Activated CD8-positive, alpha-beta T cell treated with anti-CD3 and anti-CD28 coated beads for 36 hours (primary cell): ENCODE results near the gene UIMC1. TPM values are rescaled to one million over a fixed set of nuclear protein-coding genes. Genes with fewer than 3 reads are reported as not detected.

ENCODE experiments used
- ATAC-seq: fragments of 200-7000 bp; cut with Tn5 transposase; one replicate; pipeline ENCODE4 v1.10.0; 2021; ENCODE audit warnings: mild to moderate bottlenecking, moderate library complexity
- CTCF ChIA-PET: fragments of 350-600 bp; sonication (Branson Sonifier 250); formaldehyde crosslinking; loops from one replicate; lab custom pipeline; 2021; ENCODE audit warnings: antibody characterized with exemption; lab: Charles Lee
- POLR2A ChIA-PET: fragments of 350-600 bp; sonication (Branson Sonifier 250); formaldehyde crosslinking; loops from one replicate; lab custom pipeline; 2021; ENCODE audit warnings: antibody characterized with exemption; lab: Charles Lee
- DNase-seq: peaks from one replicate; pipeline ENCODE4 v3.0.0-alpha.2; 2020
- H3K27ac Mint-ChIP-seq: one replicate; pipeline ENCODE4 v1.8.0; 2021; ENCODE audit warnings: mild to moderate bottlenecking, mixed read lengths
- H3K27me3 Mint-ChIP-seq: one replicate; pipeline ENCODE4 v1.8.0; 2021; ENCODE audit warnings: mixed read lengths
- H3K36me3 Mint-ChIP-seq: one replicate; pipeline ENCODE4 v1.8.0; 2021; ENCODE audit warnings: low read depth, mixed read lengths
- H3K4me1 Mint-ChIP-seq: one replicate; pipeline ENCODE4 v1.8.0; 2021; ENCODE audit warnings: low read depth, mixed read lengths
- H3K4me3 Mint-ChIP-seq: one replicate; pipeline ENCODE4 v1.8.0; 2021; ENCODE audit warnings: mild to moderate bottlenecking, moderate library complexity, mixed read lengths
- H3K9me3 Mint-ChIP-seq: one replicate; pipeline ENCODE4 v1.8.0; 2021; ENCODE audit warnings: mixed read lengths
- CTCF ChIP-seq: fragments of 200-600 bp; IDR thresholded peaks from one replicate; pipeline ENCODE4 v1.8.0; 2022; ENCODE audit warnings: antibody characterized with exemption, mild to moderate bottlenecking
- intact Hi-C: fragments of 100-400 bp; cut with micrococcal nuclease; formaldehyde crosslinking; loops from one replicate; pipeline ENCODE4 v1.10.0; 2022
- total RNA-seq, 2 experiments: library from RNA; stranded (reverse); gene quantifications; one replicate each; pipeline ENCODE4 v1.2.3, GENCODE V29; 2021

Gene UIMC1
- total RNA-seq, 2 experiments from 2014 or later = 54.1 to 57.0 TPM

- ATAC-seq (no peak), DNase-seq (no peak)
- Mint-ChIP-seq H3K9me3 (no peaks in the 10 kb centered on the region), H3K36me3 (peaks cover 32% of the 10 kb centered on the region), H3K27ac (peak overlapping the region; percentile 56), H3K27me3 (no peaks in the 10 kb centered on the region), H3K4me3 (peak overlapping the region; percentile 7), H3K4me1 (peaks cover 35% of the 10 kb centered on the region)
- no peak for TF ChIP-seq CTCF
- intact Hi-C loops = no loop called here
- POLR2A ChIA-PET = interaction anchor here (0.8 kb wide), 1 partner anchor 11 kb away, joined by 3 read pairs; no protein-coding TSS in a partner anchor
- CTCF ChIA-PET = interaction anchor here (1.1 kb wide), 1 partner anchor 89 kb away, joined by 3 read pairs; no protein-coding TSS in a partner anchor
Observed at GRCh38 chr5:177024559-177024958, 18.0 kb upstream of the UIMC1 start.

- POLR2A ChIA-PET = interaction anchor here (0.8 to 2.9 kb wide), 7 partner anchors 9 to 362 kb away, joined by 3 to 29 read pairs (median 3); partner anchors contain the start of genes MXD3 and UIMC1
- peaks cover 24% of the 10 kb centered on the region for H3K36me3 Mint-ChIP-seq
- no peak for TF ChIP-seq CTCF
- H3K27ac Mint-ChIP-seq = peak overlapping the region; percentile 94
- H3K4me1 Mint-ChIP-seq = peaks cover 31% of the 10 kb centered on the region
- H3K27me3 Mint-ChIP-seq = no peaks in the 10 kb centered on the region
- H3K9me3 Mint-ChIP-seq = no peaks in the 10 kb centered on the region
- DNase-seq (peak; percentile 12), ATAC-seq (peak; percentile 9)
- CTCF ChIA-PET = interaction anchor here (2.3 kb wide), 1 partner anchor 19 kb away, joined by 13 read pairs; no protein-coding TSS in a partner anchor
- H3K4me3 Mint-ChIP-seq = peak overlapping the region; percentile 96
- intact Hi-C loops = no loop called here
Observed at GRCh38 chr5:177023303-177023664, 16.7 kb upstream of the UIMC1 start.

- peaks cover 22% of the 10 kb centered on the region for H3K36me3 Mint-ChIP-seq
- peak within 1 kb of the TSS; percentile 94 for H3K27ac Mint-ChIP-seq
- ChIA-PET CTCF (interaction anchor here (1.0 to 2.3 kb wide), 6 partner anchors 9 to 362 kb away, joined by 4 to 13 read pairs (median 6); no protein-coding TSS in a partner anchor), POLR2A (interaction anchor here (0.8 to 2.9 kb wide), 13 partner anchors 9 to 362 kb away, joined by 3 to 29 read pairs (median 3); partner anchors contain the start of genes MXD3 and UIMC1)
- no peaks in the 10 kb centered on the region for H3K9me3 Mint-ChIP-seq
- TF ChIP-seq CTCF = no peak
- intact Hi-C loops = no loop called here
- H3K4me1 Mint-ChIP-seq = peaks cover 30% of the 10 kb centered on the region
- ATAC-seq = peak; percentile 97
- peak within 1 kb of the TSS; percentile 96 for H3K4me3 Mint-ChIP-seq
- no peaks in the 10 kb centered on the region for H3K27me3 Mint-ChIP-seq
- peak; percentile 95 for DNase-seq
Observed at GRCh38 chr5:177022386-177023302, 16.1 kb upstream of the UIMC1 start, which contains the start of gene ZNF346. Gene ZNF346, plus strand, starts transcription at chr5:177022696. Its CDS starts 43 bp downstream, at chr5:177022739.

GRCh38 chr5:177020033-177020432 lies 13.5 kb upstream of the UIMC1 start:
- no peak overlapping the region for H3K27ac Mint-ChIP-seq
- no peak for TF ChIP-seq CTCF
- POLR2A ChIA-PET = interaction anchor here (0.6 to 4.4 kb wide), 3 partner anchors 13 to 367 kb away, joined by 4 to 22 read pairs (median 5); partner anchors contain the start of gene UIMC1
- DNase-seq (no peak), ATAC-seq (no peak)
- peaks cover 12% of the 10 kb centered on the region for H3K36me3 Mint-ChIP-seq
- no peaks in the 10 kb centered on the region for H3K27me3 Mint-ChIP-seq
- no peak overlapping the region for H3K4me3 Mint-ChIP-seq
- intact Hi-C loops = no loop called here
- CTCF ChIA-PET = interaction anchor here (0.6 to 3.1 kb wide), 5 partner anchors 11 to 110 kb away, joined by 3 to 14 read pairs (median 4); partner anchors contain the start of gene UIMC1
- H3K4me1 Mint-ChIP-seq = peaks cover 23% of the 10 kb centered on the region
- no peaks in the 10 kb centered on the region for H3K9me3 Mint-ChIP-seq
